CD1c-positive myeloid dendritic cell (primary cell): ENCODE data around the gene C1orf232.

Source experiments
- DNase-seq: peaks from one replicate; pipeline ENCODE4 v3.0.0-alpha.2; 2016; ENCODE audit errors: extremely low spot score

Gene C1orf232

GRCh38 chr1:26168410-26169197, at the start of gene C1orf232:
Gene C1orf232 (minus strand): TSS chr1:26168963. CDS start chr1:26168499, 464 bp downstream.
- no peak for DNase-seq

GRCh38 chr1:26215246-26215645, 46.5 kb upstream of the C1orf232 start:
- no peak for DNase-seq

- no peak for DNase-seq
Observed at GRCh38 chr1:26213335-26213905, 44.7 kb upstream of the C1orf232 start.

DNA sequence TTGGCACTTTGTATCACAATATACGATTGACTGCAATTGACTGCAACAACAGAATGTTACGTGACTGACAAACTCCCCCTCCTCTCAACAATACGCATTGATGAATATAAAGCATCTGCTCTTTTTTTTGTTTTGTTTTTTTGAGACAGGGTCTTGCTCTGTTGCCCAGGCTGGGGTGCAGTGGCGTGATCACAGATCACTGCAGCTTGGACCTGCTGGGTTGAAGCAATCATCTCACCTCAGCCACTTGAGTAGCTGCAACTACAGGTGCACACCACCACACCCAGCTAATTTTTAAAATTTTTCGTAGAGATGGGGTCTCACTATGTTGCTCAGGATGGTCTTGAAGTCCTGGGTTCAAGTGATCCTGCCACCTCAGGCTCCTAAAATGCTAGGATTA, 44.0 kb upstream of the C1orf232 start:
- DNase-seq, result no peak

DNA sequence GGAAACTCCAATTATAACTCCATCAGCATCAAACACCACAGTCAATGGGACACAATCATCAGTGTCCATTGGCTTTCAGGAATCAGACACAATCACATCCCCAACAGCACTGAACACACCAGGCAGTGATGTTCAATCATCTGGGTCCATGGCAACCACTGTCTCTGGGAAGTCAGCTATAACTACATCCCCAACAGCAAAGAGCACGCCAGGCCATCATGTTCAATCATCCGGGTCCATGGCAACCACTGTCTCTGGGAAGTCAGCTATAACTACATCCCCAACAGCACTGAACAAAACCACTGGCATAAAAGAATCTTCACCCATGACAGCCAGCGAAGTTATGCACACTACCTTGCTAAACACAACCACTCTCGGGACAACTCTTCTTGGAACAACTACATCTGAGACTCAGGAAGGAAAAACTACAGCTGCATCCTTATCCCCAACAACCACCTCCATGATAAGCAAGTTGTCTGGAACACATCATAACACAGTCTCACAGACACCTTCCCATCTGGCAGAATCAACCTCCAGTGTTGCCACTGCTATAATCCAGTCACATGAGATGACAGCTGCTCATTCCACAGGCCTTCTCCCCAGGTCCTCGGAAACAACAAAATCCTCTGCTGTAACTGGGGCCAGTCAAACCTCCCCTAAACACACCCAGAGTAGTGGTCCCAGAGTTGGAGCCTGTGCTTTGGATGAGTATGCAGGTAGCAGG, 41.5 kb upstream of the C1orf232 start:
- no peak for DNase-seq

DNA sequence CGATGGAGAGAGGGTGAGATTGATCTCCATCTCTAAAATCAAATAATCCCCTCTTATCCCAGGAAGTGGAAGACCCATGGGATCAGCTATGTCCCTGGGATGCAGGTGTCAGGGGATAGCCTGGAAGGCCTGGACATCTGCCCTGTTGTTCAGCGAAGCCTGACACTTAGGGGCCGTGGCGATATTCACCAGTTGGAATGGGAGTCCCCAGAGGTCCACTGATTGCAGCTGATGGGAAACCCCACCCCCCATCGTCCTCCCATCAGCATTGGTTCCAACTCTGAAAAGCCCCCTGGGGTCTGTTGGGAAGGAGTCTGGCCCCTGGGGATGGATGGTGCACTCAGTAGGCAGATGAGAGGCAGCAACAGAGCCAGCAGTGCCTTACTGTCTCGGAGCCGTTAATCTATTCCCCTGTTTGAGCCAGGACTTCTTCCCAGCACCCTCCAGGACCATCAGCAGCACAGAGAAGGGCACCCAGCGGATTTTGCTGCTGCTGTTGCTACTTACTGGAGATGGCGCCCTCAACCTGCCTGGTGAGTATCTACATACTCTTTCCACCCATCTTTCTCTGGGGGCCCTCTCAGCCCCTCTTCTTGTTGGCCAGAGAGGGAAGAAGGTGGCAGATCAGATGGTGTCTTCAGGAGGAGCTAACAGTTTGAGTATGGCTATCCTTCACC, 35.0 kb upstream of the C1orf232 start:
- DNase-seq, result no peak

DNA sequence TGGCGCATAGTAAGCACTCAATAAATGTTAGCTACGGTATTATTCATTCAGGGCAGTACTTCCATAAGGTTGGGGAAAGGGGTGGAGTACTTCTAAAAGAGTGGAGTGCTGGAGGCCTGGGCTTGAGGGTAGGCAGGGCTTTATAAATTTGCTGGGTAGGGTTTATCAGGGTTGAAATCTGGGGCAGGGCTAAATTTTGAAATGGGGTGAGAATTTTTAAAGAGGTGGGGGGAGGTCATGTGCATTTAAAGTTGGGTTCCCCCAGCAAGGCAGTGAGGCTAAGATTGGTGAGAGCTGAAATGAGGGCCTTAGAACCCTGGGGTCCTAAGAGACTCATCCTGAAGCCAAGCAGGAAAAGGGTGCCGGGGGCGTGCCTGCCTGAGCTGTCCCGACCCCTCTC, 31.6 kb upstream of the C1orf232 start:
- no peak for DNase-seq

DNA sequence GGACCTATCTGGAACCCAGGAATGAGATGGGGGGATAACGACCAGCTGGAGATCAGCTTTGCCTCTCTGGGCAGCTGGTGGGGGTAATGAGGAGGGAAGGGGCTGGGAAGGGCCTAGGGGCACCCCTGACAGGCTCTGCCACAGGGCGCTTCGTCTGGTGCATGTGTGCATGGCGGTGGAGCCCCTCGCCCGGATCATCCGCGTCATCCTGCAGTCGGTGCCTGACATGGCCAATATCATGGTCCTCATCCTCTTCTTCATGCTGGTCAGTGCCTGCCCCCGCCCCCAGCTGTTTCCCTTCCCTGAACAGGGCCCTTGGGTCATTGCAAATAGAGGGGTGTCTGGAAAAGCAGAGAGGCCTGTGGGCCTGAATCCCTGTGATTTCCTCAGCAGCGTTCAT, 29.1 kb upstream of the C1orf232 start:
- DNase-seq, result no peak

GRCh38 chr1:26197301-26197700, 28.5 kb upstream of the C1orf232 start:
- DNase-seq, result no peak

- no peak for DNase-seq
Observed at GRCh38 chr1:26195805-26196204, 27.0 kb upstream of the C1orf232 start.

- no peak for DNase-seq
Observed at GRCh38 chr1:26191739-26192138, 23.0 kb upstream of the C1orf232 start.

DNA sequence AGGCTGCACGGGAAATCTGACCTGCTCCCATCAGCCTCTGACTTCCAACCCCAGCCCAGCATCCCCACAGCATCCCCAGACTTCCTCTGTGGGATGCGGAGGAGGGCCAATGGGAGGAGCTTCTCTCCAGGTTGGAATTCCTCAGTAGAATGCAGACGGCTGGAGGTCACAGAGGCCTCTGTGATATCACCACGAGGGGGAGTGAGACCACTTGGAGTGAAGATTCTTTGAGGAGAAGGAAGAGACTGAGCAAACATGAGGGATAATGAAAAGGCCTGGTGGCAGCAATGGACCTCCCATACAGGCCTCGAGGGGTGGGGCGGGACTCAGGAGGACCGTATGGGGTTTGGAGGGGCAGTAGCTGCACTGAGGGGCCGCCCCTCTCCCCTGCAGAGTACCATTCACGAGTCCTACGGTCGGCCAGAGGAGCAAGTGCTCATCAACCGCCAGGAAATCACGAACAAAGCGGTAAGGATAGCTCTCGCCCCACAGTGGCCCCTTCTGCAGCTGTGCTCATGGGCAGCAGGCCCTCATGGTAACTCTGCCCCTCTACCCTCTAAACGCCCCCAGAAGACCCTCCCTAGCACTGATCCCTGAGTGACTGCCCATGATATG, 21.7 kb upstream of the C1orf232 start, which contains the start of gene CATSPER4:
Gene CATSPER4, plus strand, starts transcription at position 230 of the 615 bp plus-strand sequence. Its CDS starts 26 bp downstream, at position 256.
- DNase-seq, result peak; percentile 9

- no peak for DNase-seq
Observed at GRCh38 chr1:26189751-26190275, 21.1 kb upstream of the C1orf232 start.

DNA sequence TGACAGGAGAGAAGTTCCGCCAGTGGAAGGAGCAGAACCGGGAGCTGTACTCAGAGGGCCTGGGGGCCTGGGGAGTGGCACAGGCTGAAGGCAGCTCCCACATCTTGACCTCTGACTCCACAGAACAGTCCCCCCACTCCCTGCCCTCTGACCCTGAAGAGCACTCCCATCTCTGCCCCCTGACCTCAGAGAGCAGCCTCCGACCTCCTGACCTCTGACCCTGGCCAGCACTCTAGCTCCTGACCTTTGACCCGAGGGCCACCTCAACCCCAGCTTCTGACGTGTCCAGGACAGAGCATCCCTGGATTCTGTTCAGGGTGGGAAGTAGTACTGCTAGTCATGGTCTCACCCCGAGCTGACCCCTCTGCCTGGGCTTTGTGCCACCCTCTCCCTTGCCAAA, 20.6 kb upstream of the C1orf232 start:
- DNase-seq, result no peak

DNA sequence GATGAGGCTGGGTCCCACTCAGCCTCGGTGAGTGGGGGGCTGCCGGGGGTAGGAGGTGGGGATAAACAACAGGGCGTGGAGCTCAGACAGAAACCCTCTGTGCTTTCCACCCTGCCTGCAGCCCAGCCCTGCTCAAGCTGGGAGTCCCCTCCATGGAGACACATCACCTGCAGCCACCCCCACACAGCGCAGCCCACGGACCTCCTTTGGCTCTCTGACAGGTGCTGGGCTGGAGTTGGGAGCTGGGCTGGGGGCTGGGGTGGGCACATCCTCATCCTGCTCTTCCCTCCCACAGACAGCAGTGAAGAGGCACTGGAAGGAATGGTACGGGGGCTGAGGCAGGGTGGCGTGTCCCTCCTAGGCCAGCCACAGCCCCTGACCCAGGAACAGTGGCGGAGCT, 19.7 kb upstream of the C1orf232 start:
- no peak for DNase-seq

DNA sequence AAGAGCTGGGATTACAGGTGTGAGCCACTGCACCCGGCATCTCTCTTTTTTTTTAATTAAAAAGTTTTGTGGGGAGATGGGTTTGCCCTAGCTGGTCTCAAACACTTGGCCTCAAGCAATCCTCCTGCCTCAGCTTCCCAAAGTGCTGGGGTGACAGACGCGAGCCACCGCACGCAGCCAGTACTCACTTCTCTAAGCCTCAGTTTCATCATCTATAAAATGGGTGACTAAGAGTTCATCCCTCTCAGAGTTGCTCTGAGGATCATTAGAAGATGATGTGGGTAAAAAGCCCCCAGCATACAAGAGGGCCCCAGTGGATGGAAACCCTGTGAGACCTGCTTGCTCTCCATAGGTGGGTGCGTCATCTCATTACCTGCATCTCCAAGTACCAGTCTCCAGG, 19.1 kb upstream of the C1orf232 start:
- no peak for DNase-seq

- DNase-seq, result no peak
Observed at GRCh38 chr1:26184883-26185282, 16.1 kb upstream of the C1orf232 start.

DNA sequence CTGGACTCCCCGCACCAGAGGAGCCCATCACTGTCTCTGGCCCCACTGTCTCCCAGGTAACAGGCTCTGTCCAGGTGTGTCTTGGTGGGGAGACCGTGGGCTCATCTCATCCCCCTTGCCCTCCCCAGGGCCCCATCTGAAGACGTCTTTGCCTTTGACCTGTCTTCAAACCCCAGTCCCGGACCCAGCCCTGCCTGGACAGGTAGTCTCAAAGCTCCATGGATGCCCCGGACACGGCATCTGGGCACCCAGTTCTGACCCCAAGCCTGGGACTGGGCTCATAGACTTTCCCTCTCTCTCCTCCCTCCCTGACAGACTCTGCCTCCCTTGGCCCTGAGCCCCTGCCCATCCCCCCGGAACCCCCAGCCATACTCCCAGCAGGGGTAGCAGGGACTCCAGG, 15.3 kb upstream of the C1orf232 start:
- DNase-seq, result no peak

DNA sequence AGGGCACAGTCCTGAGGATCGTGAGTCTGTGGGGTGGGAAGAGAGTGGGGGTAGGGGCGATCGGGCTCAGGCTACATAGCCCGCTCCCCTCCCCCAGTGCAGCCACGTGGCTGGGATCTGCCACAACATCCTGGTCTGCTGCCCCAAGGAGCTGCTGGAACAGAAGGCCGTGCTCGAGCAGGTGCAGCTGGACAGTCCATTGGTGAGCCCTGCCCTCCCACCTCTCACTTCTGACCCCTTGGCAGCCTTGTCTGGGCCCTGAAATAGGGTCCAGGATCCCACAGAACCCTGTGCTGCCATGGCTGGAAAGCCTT, 13.6 kb upstream of the C1orf232 start:
- DNase-seq, result no peak

GRCh38 chr1:26181586-26182382, 13.0 kb upstream of the C1orf232 start:
- DNase-seq, result no peak

GRCh38 chr1:26180010-26180506, 11.3 kb upstream of the C1orf232 start:
- no peak for DNase-seq
